Activated naive CD8-positive, alpha-beta T cell (primary cell): ENCODE measurements around the gene SMG5.

Experiments used
- H3K27ac Mint-ChIP-seq: one replicate; pipeline ENCODE4 v1.8.0; 2021; ENCODE audit warnings: mixed read lengths
- H3K27me3 Mint-ChIP-seq: one replicate; pipeline ENCODE4 v1.8.0; 2021; ENCODE audit warnings: mixed read lengths
- H3K36me3 Mint-ChIP-seq: one replicate; pipeline ENCODE4 v1.8.0; 2021; ENCODE audit warnings: mixed read lengths
- H3K4me1 Mint-ChIP-seq: one replicate; pipeline ENCODE4 v1.8.0; 2021; ENCODE audit warnings: low read depth, mixed read lengths
- H3K4me3 Mint-ChIP-seq: one replicate; pipeline ENCODE4 v1.8.0; 2021; ENCODE audit warnings: mild to moderate bottlenecking, mixed read lengths
- H3K9me3 Mint-ChIP-seq: one replicate; pipeline ENCODE4 v1.8.0; 2021; ENCODE audit warnings: low read depth, mixed read lengths

The SMG5 gene

GRCh38 chr1:156286061-156286460 is 3.4 kb upstream of the SMG5 start:
- Mint-ChIP-seq H3K9me3 (no peaks in the 10 kb centered on the region), H3K4me3 (no peak overlapping the region), H3K27ac (no peak overlapping the region), H3K36me3 (no peaks in the 10 kb centered on the region), H3K27me3 (no peaks in the 10 kb centered on the region), H3K4me1 (peaks cover 17% of the 10 kb centered on the region)

DNA sequence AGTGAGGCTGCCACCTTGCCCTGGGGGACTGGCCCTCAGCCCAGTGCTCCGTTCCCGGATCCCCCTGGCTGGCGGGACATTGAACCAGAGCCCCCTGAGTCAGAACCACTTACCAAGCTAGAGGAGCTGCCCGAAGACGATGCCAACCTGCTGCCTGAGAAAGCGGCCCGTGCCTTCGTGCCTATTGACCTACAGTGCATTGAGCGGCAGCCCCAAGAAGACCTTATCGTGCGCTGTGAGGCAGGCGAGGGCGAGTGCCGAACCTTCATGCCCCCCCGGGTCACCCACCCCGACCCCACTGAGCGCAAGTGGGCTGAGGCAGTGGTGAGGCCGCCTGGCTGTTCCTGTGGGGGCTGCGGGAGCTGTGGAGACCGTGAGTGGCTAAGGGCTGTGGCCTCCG is 2.8 kb upstream of the SMG5 start:
- Mint-ChIP-seq H3K9me3 (no peaks in the 10 kb centered on the region), H3K4me1 (peaks cover 22% of the 10 kb centered on the region), H3K4me3 (no peak overlapping the region), H3K27me3 (no peaks in the 10 kb centered on the region), H3K36me3 (no peaks in the 10 kb centered on the region), H3K27ac (no peak overlapping the region)

DNA sequence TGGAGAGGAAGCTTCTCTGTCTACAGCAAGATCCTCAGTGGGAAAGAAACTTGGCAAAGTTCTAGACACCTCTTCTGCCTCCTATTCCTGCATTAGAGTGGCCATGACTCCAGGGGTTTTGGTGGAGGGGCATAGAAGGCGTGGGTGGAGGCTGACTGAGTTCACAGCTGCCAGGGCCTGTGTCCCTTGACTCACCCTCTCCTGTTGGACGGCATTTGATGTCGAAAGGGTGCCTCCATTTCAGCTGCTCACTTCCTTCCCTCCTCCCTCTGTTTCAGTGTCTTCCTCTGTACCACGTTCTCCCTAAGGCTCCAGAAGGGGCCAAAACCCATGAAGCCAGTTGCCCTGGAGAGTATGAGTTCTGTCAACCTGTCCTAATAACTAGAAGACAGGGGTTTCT is 2.1 kb upstream of the SMG5 start:
- Mint-ChIP-seq H3K9me3 (no peaks in the 10 kb centered on the region), H3K27me3 (no peaks in the 10 kb centered on the region), H3K4me3 (peak overlapping the region; percentile 38), H3K36me3 (no peaks in the 10 kb centered on the region), H3K4me1 (peaks cover 27% of the 10 kb centered on the region), H3K27ac (no peak overlapping the region)

- peak within 1 kb of the TSS; percentile 98 for H3K27ac Mint-ChIP-seq
- H3K36me3 Mint-ChIP-seq = no peaks in the 10 kb centered on the region
- no peaks in the 10 kb centered on the region for H3K27me3 Mint-ChIP-seq
- H3K4me1 Mint-ChIP-seq = peaks cover 27% of the 10 kb centered on the region
- H3K9me3 Mint-ChIP-seq = no peaks in the 10 kb centered on the region
- H3K4me3 Mint-ChIP-seq = peak within 1 kb of the TSS; percentile 99
These were observed 1.5 kb upstream of the SMG5 start, which contains the start of gene TMEM79 for GRCh38 chr1:156284112-156284511. TSS of gene TMEM79 (plus strand) at chr1:156284325. CDS start at chr1:156285227, 902 bp downstream.

DNA sequence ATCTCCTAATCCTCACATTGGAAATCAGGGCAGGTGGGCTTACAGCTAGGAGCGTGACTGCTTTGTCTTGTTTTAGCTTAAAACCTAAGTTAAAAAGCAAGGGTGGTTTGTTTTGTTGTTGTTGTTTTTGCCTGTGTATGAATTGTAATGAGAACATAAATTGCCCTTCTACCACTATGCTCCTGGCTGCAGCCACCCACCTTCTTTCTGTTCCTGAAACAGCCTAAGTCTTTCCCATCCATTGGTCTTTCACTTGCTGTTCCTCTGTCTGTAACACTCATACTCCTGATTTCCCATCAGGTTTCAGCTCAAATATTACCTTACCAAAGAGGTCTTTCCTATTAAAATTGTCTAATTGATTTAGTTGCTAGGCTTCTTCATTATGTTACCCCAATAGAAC is 896 bp upstream of the SMG5 start:
- Mint-ChIP-seq H3K27ac (peak overlapping the region; percentile 98), H3K4me1 (peaks cover 27% of the 10 kb centered on the region), H3K36me3 (no peaks in the 10 kb centered on the region)

DNA sequence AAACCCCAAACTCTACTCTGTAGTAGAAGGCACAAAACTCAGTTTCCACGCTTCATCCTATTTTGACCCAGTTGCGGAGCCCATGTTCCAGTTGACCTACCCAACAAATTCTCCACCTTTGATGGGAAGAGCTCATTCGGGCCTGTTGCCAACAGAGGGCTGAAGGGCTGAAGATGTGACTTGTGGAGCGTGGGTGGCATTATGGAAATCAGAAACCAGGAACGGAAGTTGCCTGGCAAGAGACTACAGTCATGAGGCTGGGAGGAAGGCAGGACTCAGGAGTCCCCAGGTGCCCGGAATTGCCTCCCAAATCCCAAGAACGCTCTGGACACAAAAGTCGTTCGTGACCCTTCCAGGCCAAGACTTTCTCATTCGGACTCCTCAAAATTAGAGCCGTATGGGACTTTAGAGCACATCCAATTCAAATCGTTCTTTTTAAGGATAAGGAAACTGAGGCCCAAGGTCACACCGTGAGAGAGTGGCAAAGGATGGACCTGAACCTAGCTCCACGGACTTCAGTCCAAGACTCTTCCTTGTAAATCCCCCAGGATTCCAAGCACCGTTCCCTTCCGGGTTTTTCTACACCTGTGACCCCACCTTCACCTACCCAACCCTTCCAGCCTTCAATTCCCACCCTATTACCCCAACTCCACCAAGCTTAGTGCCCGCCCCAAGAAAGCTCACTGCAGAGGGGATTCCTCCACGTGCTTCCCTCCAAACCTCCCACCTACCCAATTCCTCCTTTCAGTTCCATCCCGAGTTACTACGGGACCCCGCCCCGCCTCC is 739 bp downstream of the SMG5 start:
- peaks cover 31% of the 10 kb centered on the region for H3K4me1 Mint-ChIP-seq
- H3K27me3 Mint-ChIP-seq = no peaks in the 10 kb centered on the region
- H3K9me3 Mint-ChIP-seq = no peaks in the 10 kb centered on the region
- H3K27ac Mint-ChIP-seq = peak overlapping the region; percentile 98
- peak overlapping the region; percentile 99 for H3K4me3 Mint-ChIP-seq
- H3K36me3 Mint-ChIP-seq = peaks cover 2% of the 10 kb centered on the region

More for the DNA sequence above, 896 bp upstream of the SMG5 start:
- peak overlapping the region; percentile 99 for H3K4me3 Mint-ChIP-seq
- no peaks in the 10 kb centered on the region for H3K9me3 Mint-ChIP-seq
- H3K27me3 Mint-ChIP-seq = no peaks in the 10 kb centered on the region

DNA sequence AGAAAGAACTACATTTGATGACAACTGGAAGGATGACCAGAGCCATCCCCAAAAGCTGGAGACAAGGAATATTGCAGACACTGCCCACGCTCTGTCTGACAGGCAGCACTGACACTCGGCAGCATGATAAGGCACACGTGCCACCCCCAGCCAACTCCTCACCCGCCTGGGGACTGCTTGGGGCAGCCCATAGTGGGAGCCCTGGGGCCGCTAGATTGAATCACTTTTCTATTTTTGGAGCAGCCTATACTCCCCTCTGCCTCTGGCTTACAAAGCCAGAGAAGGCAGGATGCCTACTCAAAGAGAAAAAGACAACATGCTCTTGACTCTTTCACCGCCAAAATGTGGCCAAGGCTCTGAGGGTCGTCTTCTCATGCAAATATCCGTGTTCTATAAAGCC is 1.3 kb downstream of the SMG5 start:
- peaks cover 31% of the 10 kb centered on the region for H3K4me1 Mint-ChIP-seq
- peaks cover 2% of the 10 kb centered on the region for H3K36me3 Mint-ChIP-seq
- H3K9me3 Mint-ChIP-seq = no peaks in the 10 kb centered on the region
- peak overlapping the region; percentile 99 for H3K4me3 Mint-ChIP-seq
- no peaks in the 10 kb centered on the region for H3K27me3 Mint-ChIP-seq
- H3K27ac Mint-ChIP-seq = peak overlapping the region; percentile 98

DNA sequence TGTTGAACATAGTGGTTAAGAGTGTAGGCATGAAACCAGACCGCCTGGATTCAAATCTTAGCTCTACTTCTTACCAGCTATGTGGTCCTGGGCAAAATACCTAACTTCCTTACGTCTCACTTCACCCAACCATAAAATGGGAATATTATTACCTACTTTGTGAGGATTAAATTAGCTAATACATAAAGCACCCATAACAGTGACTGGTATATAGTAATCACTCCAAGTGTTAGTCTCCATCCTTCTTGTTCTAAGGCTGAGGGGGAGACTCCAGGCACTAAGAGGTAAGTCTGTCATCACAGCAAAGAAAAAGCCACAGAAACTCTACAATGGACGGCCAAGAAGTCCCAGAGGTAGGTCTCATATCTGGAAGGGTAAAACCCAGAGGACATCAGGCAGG is 2.8 kb downstream of the SMG5 start:
- H3K4me1 Mint-ChIP-seq = peaks cover 31% of the 10 kb centered on the region
- H3K27me3 Mint-ChIP-seq = no peaks in the 10 kb centered on the region
- peaks cover 2% of the 10 kb centered on the region for H3K36me3 Mint-ChIP-seq
- no peaks in the 10 kb centered on the region for H3K9me3 Mint-ChIP-seq
- H3K4me3 Mint-ChIP-seq = peak overlapping the region; percentile 99
- H3K27ac Mint-ChIP-seq = peak overlapping the region; percentile 46

DNA sequence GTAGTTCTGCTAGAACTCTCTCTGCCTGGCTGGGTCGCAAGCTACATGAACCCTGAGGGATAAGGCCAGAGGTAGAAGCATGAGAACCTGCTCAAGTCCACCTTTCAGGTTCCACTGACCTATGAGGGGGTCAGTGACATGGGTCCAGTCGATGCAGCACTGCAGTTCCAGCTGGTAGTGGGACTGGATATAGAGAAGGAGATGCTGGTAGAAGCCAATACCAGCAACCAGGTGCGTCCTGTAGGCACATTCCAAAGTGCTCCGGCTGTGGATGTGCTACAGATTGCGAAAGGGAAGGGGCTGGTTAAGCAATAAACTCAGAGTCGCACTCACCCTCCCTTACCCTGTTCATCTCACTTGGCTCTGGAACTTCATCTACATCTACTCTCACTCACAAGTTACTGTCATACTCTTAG is 5.7 kb downstream of the SMG5 start:
- Mint-ChIP-seq H3K36me3 (peaks cover 7% of the 10 kb centered on the region), H3K4me3 (no peak overlapping the region), H3K4me1 (peaks cover 21% of the 10 kb centered on the region), H3K27me3 (no peaks in the 10 kb centered on the region), H3K27ac (no peak overlapping the region), H3K9me3 (no peaks in the 10 kb centered on the region)

- Mint-ChIP-seq H3K27me3 (no peaks in the 10 kb centered on the region), H3K36me3 (peaks cover 8% of the 10 kb centered on the region), H3K9me3 (no peaks in the 10 kb centered on the region), H3K27ac (no peak overlapping the region), H3K4me3 (no peak overlapping the region), H3K4me1 (peaks cover 19% of the 10 kb centered on the region)
These were observed 6.1 kb downstream of the SMG5 start for GRCh38 chr1:156276532-156276931.

DNA sequence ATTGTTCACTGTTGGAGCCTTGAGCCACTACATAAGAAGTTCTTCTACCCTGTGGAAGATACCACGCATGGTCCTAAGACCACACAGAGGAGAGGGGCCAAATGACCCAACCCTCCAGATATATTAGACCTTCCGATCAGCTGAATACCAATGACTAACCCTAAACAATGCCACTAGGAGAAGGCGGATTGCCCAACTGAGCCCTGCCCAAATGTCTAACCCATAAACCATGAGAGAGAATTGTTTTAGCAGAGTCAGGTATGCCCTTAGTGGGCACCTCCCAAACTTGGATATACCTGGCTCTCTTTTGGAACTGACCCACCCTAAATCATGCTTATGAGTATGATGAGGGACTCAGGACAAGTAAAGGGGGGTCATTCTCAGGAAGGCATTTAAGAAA is 12.3 kb downstream of the SMG5 start:
- Mint-ChIP-seq H3K4me3 (no peak overlapping the region), H3K9me3 (no peaks in the 10 kb centered on the region), H3K27me3 (no peaks in the 10 kb centered on the region), H3K36me3 (peaks cover 12% of the 10 kb centered on the region), H3K27ac (no peak overlapping the region), H3K4me1 (no peaks in the 10 kb centered on the region)

GRCh38 chr1:156268336-156268735 is 14.3 kb downstream of the SMG5 start:
- Mint-ChIP-seq H3K27me3 (no peaks in the 10 kb centered on the region), H3K9me3 (no peaks in the 10 kb centered on the region), H3K27ac (no peak overlapping the region), H3K4me1 (peaks cover 1% of the 10 kb centered on the region), H3K4me3 (no peak overlapping the region), H3K36me3 (peaks cover 17% of the 10 kb centered on the region)

DNA sequence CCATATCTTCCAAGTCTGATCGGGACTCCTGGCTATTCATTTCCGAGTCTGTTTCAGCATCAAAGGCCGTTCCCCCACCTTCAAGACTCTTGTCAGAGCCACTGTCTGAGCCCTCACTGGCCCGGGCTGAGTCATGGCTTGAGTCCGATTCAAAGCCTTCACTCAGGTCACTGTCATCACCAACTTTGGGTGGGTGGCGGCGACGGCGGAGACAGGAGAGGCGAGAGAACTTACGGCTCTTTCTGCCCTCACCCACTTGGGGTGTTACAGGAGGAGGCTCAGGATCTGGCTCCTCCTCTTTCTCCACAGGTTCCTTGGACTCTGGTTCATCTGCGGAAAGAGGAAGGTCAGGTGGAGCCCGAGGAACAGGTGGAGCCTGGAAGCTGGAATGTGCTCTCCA is 16.6 kb downstream of the SMG5 start:
- Mint-ChIP-seq H3K9me3 (no peaks in the 10 kb centered on the region), H3K4me3 (no peak overlapping the region), H3K27me3 (no peaks in the 10 kb centered on the region), H3K4me1 (peaks cover 7% of the 10 kb centered on the region), H3K36me3 (peaks cover 16% of the 10 kb centered on the region), H3K27ac (no peak overlapping the region)

DNA sequence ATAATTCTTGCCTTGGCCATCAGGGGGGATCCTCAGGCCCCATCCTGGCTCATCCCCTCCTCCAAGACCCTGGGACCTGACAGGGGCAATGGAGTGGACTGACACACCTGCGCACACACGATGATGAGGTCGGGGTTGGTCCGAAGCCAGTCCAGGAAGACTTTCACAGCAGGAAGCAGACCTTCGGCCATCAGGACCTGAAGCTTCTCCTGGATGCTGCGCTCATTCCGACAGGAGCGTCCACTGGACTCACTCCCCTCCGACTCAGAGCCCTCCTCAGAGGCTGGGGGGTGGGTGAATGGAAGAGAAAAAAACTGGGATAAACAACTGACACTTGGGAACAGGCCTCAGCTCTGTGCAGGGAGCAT is 19.4 kb downstream of the SMG5 start:
- Mint-ChIP-seq H3K4me3 (no peak overlapping the region), H3K27ac (no peak overlapping the region), H3K27me3 (no peaks in the 10 kb centered on the region), H3K9me3 (no peaks in the 10 kb centered on the region), H3K4me1 (peaks cover 10% of the 10 kb centered on the region), H3K36me3 (peaks cover 16% of the 10 kb centered on the region)

- Mint-ChIP-seq H3K4me1 (peaks cover 15% of the 10 kb centered on the region), H3K36me3 (peaks cover 16% of the 10 kb centered on the region), H3K4me3 (no peak overlapping the region), H3K9me3 (no peaks in the 10 kb centered on the region), H3K27me3 (no peaks in the 10 kb centered on the region), H3K27ac (peak overlapping the region; percentile 54)
These were observed 20.0 kb downstream of the SMG5 start for GRCh38 chr1:156262461-156263287.
